Transverse colon (tissue), 3 donors: ENCODE measurements around the gene UBE2D2.

Experiments
- EP300 ChIP-seq: sonication (generic); formaldehyde crosslinking; IDR thresholded peaks from one replicate; pipeline ENCODE4 v1.6.1; 2017; ENCODE audit warnings: antibody characterized with exemption, low read depth
- POLR2A ChIP-seq: fragments of 450-650 bp; IDR thresholded peaks from one replicate; pipeline ENCODE4 v1.6.1; 2016; ENCODE audit warnings: antibody characterized with exemption, mild to moderate bottlenecking, moderate library complexity
- TF ChIP-seq, protein P1 (sequence below), 5 experiments: fragments of 200-600 bp in 3 of 5; fragments of 450-650 bp in 2 of 5; sonication (generic) in 3 of 5; IDR thresholded peaks; 1 replicate in 2 of 5; 2 replicates in 3 of 5; pipeline ENCODE4 v1.5.1; 2016 to 2017; ENCODE audit warnings: antibody characterized with exemption in 5 of 5, inconsistent platforms in 3 of 5, mild to moderate bottlenecking in 2 of 5, moderate library complexity in 1 of 5

- TF ChIP-seq EP300 (no peak), POLR2A (no peak)
- TF ChIP-seq, protein P1, sequence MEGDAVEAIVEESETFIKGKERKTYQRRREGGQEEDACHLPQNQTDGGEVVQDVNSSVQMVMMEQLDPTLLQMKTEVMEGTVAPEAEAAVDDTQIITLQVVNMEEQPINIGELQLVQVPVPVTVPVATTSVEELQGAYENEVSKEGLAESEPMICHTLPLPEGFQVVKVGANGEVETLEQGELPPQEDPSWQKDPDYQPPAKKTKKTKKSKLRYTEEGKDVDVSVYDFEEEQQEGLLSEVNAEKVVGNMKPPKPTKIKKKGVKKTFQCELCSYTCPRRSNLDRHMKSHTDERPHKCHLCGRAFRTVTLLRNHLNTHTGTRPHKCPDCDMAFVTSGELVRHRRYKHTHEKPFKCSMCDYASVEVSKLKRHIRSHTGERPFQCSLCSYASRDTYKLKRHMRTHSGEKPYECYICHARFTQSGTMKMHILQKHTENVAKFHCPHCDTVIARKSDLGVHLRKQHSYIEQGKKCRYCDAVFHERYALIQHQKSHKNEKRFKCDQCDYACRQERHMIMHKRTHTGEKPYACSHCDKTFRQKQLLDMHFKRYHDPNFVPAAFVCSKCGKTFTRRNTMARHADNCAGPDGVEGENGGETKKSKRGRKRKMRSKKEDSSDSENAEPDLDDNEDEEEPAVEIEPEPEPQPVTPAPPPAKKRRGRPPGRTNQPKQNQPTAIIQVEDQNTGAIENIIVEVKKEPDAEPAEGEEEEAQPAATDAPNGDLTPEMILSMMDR (IDR thresholded peaks at IDR 0.05): no peak
Observed at GRCh38 chr5:139600336-139600949, 39.3 kb downstream of the UBE2D2 start.
